T47D (cell line): Measurements from ENCODE around the gene TNFRSF1B.

ENCODE experiments used
- DNase-seq, 2 experiments: peaks; one replicate each; pipeline versions ENCODE4 v3.0.0 to v3.0.0-alpha.2; 2011 to 2012; ENCODE audit warnings: low read depth in 1 of 2, low spot score in 1 of 2
- JUND ChIP-seq: IDR thresholded peaks from 2 replicates; pipeline ENCODE4 v1.6.1; 2012; ENCODE audit warnings: low read depth
- in situ Hi-C: cut with HindIII; loops from 2 replicates; pipeline ENCODE4 v1.10.0; 2016; ENCODE audit warnings: low sequenced_read_pairs, low pct_unique_long_range_greater_than_20kb

Gene TNFRSF1B

DNA sequence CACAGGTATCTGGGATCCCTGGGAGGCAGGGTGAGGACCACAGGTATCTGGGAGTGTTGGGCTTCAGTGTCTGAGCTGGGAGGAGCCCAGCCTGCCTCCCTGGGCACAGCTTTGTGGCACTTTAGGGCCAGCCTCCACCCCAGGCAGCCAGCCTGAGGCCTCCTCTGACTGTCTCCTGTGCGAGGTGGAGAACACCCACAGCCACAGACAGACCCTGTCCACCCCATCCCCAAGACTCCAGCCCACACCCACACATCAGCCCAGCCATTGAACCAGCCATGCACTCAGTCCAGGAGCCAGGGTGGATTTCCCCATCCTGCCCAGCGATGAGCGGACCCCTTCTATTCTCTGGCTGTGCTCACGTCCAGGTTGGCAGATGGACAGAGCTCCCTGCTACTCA lies 21.8 kb upstream of the TNFRSF1B start:
- in situ Hi-C loops = no loop called here
- TF ChIP-seq JUND = no peak
- DNase-seq = no peak

DNA sequence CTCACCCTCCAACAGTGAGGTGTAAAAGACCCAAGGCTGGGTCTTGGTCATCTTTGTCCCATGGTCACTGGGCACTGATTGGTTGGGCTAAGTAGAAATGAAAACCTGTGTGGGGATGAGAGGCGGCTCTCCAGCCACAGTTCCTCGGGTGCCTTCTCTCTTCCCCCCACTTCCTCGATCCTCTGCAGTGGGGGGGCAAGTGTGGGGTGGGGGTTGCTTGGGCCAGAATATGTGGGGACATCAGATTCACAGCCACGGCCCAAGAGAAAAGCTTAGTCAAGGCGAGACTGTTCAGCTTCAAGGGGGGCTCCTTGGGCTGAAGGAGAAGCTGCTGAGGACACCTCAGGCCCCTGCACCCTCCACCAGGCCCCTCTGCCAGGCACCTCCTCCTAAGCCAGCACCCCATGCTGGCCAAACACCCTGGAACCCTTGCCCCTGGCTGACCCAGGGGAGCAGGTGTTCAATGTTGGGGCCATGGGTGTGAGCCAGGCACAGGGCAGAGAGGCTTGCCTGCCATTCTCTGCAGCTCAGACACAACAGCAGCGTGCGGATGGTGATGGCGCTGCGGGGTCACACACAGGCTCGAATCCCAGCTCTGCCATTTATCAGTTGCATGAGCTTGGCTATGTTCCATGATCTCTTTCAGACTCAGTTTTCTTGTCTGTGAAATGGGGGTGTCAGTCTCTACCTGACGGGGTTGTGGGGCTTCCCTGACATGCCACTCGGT lies 21.0 kb upstream of the TNFRSF1B start:
- no peak for DNase-seq
- in situ Hi-C loops = no loop called here
- no peak for TF ChIP-seq JUND

DNA sequence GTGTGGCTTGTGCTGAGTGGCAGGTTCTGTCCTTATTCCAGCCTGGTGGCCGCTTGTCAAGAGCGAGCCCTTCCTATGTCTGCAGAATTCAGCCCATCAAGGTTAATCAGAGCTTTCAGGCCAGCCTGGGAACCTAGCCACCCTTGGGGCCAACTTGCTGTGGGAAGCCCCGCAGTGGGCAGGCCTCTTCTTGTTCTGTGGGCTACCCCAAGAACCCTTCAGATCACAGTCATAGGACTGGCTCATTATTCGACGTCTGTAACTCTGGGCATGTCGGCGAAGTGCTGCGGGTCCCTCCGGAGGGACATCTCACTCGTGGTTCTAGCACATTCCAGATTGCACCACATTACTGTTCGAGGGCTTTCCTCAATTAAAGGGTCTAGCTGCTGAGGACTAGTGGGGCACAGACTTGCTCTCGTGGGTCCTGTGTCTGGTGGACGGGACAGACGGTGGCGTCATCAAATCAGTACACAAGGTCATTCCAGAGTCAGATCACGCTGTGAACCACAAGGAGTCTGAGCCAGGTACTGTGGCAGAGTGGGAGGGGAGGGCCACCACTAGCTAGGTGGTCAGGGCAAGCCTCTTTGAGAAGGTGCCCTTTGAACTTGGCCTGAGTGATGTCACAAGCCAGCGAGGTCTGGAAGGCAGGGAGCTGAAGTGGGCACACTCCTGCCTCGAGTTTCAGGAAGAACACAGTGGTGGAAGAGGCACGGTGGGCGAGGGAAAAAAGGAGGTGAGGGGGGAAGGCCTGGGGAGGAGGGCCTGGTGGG lies 20.3 kb upstream of the TNFRSF1B start:
- no peak for TF ChIP-seq JUND
- DNase-seq = no peak
- in situ Hi-C loops = no loop called here

DNA sequence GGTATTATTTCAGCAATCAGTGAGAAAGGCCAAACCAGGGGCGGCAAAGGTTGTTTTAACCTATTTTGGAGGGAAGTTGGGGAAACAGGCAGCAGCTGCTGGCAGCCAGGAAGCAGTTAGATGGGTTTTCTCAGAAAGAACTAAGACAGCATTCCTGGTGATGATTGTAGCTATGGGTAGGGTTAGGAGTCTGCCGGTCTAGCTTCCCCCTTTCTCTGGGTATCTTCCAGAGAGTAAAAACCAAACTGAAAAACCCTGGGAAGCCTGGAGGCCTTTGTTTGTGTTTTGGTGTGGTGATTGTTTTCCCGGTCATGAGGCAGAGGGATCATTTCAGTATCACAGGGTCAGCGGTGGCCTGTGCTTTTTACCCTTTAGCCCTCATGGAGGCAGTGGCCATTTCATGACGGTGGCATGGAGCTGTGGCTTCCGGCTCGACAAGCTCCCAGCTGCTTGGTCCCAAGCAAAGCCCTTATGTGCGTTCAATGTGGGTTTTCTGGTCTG lies 19.5 kb upstream of the TNFRSF1B start:
- in situ Hi-C loops = no loop called here
- DNase-seq = no peak
- no peak for TF ChIP-seq JUND

DNA sequence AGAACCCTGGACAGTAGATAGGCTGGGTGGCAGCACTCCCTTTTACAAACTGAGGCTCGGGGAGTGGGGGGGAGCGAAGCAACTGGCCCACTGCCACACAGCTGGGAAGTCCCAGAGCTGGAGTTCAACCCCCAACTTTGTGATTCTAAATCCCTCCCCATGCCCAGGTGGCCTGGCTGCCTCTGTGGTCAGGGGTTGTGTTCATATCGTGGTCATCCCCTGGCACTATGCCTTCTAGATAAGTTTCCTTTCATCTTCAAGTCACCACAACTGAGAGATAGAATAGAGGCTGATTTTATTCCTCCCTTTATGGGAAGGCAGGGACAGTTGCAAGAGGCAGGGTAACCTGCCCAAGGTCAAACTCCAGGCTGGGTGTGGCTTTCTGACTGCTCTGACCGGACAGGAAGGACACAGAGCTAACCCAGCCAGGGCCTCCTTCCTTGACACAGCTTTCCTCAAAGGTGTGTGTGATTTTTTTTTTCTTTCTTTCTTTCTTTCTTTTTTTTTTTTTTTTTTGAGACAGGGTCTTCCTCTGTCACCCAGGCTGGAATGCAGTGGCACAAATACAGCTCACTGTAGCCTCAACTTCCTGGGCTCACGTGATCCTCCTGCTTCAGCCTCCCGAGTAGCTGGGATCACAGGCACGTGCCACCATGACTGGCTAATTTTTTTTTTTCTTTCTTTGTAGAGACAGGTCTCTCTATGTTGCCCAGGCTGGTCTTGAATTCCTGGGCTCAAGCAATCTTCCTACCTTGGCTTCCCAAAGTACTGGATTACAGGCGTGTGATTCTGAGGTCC lies 18.4 kb upstream of the TNFRSF1B start:
- no peak for TF ChIP-seq JUND
- in situ Hi-C loops = no loop called here
- no peak for DNase-seq

DNA sequence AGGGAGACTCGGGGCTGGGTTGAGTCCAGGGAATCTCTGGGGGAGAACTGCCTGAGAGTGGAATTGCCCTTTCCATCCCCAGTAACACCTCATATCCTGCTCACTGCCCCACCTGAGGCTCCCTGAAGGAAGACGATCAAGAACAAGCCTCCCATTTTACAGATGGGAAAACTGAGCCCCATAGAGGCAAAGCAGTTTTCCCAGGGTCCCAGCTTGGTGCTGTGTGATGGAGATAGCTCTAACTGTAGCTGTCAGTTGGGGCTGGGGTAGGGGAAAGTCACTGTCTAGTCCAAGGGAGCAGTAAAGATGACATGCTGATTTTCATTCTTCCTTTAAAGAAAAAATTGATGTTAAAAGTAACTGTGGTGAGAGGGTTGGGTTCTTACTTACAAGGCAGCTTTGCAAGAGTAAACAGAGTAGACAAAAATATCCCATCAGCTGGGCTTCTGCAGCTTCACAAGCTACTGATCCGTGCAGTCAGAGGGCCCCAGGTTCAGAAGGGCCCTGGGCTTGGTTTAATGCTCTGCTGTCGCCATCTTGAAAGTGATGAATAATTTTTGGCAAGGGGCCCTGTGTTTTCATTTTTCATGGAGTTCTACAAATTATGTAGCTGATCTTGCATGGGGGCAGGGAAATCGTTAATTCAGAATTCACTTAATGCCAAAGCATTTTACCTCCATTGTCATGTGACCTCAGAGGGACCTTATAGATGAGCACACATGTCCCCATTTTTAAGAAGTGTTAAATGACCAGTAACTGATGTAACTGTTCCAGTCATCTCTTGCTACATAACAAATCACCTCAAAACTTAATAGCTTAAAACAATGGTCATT lies 17.6 kb upstream of the TNFRSF1B start:
- in situ Hi-C loops = no loop called here
- no peak for TF ChIP-seq JUND
- DNase-seq = no peak

DNA sequence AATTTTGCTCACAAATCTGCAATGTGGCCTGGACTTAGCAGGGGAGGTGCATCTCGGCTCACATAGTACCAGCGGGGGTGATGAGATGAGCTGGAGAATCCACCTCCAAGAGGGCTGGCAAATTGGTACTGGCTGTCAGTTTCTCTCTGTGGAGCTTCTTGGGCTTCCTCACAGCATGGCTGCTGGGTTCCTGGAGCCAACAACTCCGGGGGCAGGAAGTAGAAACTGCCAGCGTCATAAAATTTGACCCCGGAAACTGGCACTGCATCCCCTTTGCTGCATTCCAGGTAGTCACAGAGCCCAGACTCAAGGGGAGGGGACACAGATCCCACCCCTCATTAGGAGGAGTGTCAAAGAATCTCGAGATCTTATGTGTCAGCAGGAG lies 17.0 kb upstream of the TNFRSF1B start:
- DNase-seq = no peak
- in situ Hi-C loops = no loop called here
- no peak for TF ChIP-seq JUND

DNA sequence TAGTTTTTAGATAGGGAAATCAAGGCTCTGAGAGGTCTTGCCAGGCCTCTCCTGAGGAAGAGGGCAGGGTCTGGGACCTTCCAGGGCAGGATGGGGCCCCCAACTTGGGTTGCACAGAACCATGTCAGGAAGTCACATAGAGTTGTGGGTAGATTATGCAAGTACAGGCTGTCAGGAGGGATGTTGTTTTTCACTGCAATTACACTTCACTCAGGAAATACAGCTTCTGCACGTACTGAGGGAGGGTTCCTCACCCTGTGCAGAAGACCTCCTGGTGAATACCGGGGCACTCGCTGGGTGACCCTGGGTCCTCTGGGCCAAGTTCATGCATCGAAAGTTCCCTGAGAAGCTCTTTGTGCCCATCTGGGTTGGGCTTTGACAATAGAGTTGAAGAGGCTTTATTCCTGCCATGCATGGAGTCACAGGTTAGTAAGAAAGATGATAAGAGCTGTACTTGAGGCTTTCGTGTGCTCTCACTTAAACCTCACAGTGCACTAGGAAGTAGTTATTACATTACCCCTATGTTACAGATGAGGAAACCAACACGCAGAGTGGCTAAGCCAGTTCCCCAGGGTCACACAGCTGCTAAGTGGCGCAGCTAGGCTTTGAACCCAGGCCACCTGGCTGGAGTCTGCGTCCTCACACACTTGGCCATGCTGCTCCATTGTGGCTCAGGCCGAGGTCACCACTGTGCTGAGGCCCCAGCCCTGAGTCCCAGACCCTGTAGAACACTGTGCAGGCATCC lies 16.2 kb upstream of the TNFRSF1B start:
- TF ChIP-seq JUND = no peak
- DNase-seq = no peak
- in situ Hi-C loops = no loop called here

DNA sequence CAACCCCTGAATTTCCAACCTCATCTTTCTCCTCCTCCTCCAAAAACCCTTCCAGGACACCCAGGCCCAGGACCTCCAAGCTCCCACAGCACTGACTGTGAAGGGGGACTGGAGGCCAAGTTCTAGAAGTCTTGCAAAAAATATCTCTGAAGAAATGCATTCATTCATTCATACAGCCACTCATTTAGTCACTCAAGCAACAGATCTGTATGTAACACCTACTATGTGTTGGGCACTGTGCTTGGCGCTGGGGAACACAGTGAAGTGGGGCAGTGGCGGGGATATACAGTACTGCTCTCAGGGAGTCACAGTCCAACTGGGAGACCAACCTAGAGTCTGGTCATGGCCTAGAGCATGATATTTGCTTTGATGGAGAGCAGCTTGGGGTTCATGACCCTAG lies 15.3 kb upstream of the TNFRSF1B start:
- no peak for TF ChIP-seq JUND
- in situ Hi-C loops = no loop called here
- no peak for DNase-seq

DNA sequence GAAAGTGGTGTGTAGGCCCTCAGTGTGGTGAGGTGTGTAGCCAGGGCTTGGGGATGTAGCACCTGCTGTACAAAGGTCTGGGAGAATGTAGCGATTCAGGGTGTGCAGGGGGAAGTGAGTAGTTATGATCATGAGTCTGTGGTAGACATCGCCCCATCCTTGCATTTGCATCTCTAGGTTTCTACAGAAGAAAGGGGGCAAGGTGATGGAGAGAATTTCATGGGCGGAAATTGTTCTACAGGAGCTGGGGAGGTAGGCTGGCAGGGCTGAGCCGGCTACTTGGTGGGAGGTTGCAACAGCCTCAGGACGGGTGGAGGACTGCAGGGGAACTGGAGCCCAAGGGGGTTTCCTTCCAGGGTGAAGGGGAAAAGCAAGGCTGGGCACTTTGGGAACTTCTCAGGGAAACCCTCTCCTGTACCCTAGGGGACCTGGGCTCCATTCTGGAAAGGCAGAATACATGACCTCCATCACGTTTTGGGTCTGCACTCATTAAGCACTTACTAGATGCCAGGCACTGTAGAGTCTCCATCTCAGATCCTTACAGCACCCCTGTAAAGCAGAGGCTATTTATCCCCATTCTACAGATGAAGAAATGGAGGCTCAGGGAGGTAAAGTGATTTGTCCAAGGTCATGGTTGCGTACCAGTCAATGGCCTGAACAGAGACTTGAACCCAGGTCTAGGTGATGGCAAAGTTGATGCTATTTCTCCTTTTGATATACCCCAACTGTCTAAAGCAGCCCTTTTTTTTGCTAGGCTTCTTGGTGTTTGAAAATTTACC lies 14.5 kb upstream of the TNFRSF1B start:
- in situ Hi-C loops = no loop called here
- no peak for TF ChIP-seq JUND
- DNase-seq = no peak
